Stimulated activated CD8-positive, alpha-beta memory T cell treated with anti-CD3 and anti-CD28 coated beads, Interleukin-4, amount 100 ng/mL, for 24 hours (primary cell): ENCODE data around the gene ZNF407.

Experiments
- DNase-seq: peaks from one replicate; pipeline ENCODE4 v3.0.0-alpha.2; 2020; ENCODE audit warnings: low read depth

ZNF407 gene

DNA sequence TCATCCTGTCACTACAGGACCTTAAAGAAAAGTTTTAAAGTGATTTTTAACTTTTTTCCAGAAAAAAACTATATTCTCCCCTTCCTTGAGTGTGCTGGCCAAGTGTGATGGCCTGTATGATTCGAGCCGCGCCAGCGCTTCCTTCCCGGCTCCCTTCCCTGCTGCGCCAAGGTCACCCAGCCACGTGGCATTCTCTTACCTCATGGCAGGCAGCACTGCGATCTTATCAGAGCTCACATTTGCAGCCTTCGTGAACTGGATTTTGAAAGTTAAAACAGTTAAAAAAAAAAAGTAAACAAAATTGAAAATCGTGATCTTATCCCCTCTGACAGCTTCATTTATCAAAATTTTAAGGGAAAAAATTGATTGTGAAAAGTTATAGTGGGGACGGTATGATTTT lies 331.4 kb downstream of the ZNF407 start:
- no peak for DNase-seq

DNA sequence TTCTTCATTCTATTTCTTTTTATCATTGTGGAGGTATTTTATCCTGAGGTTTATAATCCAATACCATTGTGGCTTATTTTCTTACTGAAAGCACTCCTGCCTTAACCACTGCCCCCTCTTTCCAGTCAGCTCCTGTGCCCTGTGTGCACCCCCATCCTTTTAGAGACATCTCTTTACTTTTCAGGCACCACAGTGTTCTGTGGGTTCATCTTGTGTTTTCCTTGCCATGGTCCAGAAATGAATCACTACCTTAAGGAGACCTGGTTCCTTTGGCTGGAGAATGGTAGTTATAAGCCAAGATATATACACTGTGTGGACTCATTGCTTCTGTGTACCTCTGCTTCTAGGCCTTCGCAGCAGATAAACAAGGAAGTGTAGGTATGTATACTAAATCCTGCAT lies 332.9 kb downstream of the ZNF407 start:
- no peak for DNase-seq

DNA sequence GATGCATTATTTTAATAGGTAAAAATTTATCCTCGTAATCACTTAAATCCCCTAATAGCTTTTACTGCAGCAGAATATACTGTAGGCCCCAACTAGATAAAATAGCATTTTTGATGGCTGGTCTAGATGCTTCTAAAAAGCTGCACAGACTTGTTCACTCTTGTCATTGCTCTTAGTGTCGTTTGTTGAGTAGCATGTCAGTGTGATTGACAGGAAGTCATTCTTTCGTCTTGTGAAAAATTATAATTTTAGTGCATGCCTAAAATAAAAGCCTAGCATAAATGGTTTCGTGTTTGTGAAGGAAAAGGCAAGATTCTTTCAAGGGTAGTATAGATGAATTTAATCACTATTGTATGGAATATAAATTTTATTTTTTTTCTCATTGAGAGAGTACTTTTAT lies 336.3 kb downstream of the ZNF407 start:
- no peak for DNase-seq

DNA sequence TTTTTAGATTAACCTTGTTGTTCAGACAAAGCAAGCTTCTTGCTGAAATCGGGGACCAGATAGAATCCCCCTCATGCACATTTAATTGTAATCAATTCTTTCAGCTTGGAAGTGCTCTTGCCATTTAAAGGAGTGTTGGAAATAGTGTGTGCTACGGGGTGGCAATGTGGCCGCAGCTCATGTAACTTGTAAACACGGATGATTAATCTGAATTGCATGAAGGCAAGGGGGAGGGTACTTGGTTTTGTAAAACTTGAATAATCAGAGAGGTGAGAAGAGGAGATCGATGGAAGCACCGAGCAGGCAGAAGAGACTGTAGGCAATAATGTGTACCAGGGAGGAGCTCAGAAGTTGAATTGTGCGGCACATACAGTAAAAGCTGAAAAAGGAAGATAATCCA lies 337.8 kb downstream of the ZNF407 start:
- DNase-seq = no peak

DNA sequence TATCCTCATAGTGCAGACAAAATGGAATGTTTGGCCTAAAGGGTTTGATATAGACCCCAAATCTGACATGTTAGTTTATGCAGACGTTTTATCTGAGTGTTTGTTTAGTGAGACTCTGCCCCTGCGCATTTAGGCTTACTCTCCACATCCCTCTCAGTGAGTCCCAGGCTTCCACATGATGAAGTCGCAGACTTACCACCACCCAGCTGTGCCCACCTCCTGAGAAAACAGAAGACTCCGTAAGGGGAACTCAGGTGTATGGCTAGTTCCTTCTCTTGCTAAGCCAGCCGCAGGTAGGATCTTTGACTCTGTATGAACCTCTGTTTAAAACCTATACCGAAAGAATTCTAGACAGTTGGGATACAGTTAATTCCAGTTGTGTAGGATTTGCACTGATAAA lies 338.7 kb downstream of the ZNF407 start:
- DNase-seq = no peak

DNA sequence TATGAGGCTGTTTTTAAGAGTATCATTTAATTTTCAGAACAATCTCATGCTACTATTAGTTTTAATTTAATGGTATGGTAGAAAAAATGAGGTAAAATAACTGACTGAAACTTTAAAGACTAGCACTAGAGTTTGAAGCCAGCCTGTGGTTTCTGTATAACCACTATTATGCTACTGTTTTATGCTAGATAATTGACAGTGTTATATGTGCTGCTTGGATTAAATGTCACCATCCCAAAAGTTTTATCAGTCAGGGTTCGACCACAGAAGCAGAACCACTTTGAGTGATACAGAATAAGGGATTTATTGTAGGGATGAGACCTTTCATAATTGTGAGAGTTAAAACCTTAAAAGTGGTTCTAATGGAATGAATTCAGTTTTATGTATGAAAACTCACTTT lies 339.6 kb downstream of the ZNF407 start:
- no peak for DNase-seq

DNA sequence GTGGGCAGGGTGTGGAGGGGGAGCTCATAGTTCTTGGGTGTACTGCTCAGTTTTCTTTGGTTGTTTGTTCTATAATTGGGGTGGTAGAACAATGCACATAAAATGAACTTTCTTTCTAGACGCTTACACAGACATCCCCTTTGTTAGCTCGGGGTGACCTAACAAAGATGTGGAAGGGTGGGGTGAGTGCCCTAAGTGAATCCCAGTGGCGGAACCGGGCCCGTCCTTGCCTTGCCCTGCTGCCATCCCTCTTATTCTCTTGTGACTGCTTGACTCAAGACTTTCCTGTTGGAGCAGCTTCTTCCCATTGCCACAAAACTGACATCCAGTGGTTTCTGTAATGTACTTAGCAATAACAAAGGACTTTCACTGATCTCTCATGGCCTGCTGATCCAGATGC lies 343.2 kb downstream of the ZNF407 start:
- DNase-seq = no peak

DNA sequence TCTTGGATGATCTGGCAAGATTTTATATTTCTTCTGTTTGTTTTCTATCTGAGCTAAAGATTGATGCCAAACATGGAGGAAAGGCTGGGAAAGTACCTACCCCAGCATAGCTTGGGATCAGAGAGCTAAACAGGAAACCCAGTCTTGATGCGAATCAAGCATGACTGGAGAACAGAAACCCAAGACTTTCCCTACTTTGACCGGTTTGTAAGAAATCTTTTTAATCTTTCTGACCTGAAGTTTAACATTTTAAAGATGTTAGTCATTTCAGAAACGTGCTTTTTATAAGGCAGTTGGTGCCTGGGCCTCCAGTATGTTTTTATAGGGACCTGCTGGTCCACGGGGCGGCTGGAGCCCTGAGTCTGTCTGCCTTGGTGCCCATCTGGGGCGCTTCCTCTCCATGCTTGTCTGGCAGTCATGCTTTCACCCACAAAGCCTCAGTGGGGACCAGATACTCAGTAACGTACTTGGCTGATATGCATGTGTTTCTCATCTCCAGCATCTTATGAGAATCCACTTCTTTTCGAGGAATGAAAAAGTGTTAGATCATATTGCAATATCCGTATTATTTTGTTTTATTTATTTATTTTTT lies 344.7 kb downstream of the ZNF407 start:
- no peak for DNase-seq

DNA sequence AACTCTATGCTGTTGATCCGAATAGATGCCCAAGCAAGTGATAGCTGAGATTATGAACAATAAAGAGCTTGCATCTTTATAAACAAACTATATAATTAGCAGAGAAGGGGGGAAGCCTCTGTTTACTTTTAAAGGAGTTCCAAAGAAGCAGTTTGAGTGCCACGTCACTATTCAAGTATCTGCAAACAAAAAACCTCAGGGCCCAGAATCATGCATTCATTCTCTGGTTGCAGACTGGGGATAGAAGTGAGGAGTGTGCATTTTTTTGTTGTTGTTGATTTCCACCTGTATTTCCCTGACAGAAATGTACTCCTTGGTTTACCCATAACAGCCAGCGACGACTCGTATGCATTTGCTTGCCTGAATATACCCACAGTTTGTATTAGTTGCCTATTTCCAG lies 347.0 kb downstream of the ZNF407 start:
- DNase-seq = no peak

DNA sequence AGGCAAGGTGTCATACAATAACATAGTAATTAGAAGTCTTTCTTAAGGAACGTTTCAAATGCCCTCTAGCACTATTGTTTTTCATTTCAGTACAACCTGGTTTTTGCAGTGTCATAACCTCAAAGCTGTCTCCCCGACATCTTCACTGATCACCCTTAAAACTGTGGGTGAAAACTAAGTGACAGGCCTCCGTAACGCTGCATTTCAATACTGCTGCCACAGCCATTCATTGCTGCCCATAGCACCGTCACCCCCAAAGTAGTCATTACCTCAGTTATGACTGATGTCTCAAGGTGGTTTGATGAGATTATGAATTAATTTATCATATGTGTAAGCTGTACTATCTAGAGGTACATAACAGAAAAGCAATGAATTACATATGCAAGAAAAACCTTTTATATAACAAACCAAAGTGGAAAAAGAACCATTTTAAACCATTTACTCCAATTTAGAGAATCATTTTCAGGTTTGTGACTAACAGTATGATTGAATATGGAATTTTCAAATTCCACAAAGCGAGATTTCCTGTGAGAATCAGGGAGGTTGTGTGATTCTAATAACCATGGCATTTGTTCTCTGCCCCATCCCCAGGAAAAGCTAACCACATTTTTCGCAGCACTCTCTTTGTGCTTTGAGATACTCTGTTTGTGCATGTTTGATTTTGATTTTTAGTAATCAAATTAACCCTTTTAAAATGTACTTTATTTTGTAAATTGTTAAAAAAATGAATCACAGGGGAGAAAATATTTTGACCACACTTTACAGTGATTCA lies 348.3 kb downstream of the ZNF407 start:
- DNase-seq = no peak

DNA sequence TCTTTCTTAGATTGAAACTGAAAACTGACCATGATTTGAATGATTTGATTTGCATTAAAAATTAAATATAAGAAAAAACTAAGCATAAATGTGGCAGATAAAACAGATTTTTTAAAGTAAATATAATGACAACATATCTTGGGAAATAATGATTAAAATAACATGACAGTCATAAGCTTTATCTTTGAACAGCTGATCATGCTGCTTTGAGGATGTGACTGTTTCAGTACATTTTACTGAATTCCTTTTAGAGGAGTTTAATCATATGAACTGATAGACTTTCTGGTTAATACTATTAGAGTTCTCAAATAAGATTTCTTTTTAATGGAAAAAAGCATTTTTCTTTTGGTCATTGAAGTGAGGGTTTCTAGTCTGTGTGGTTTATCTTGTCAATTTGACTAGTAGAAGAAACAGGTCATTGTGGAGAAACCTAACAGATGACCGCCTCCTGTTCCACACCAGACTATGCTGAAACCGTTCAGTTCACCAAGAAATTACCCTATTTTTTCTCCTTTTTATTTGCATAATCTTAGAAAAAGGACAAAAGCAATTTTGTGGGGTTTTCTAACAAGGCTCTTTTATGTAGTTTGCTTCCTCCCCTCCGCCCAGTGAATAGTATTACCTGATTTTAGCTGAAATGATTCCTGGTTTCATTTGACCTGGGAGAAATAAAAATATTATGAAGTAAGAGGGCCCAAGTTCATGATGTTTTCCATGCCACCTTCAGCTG lies 349.1 kb downstream of the ZNF407 start:
- no peak for DNase-seq

DNA sequence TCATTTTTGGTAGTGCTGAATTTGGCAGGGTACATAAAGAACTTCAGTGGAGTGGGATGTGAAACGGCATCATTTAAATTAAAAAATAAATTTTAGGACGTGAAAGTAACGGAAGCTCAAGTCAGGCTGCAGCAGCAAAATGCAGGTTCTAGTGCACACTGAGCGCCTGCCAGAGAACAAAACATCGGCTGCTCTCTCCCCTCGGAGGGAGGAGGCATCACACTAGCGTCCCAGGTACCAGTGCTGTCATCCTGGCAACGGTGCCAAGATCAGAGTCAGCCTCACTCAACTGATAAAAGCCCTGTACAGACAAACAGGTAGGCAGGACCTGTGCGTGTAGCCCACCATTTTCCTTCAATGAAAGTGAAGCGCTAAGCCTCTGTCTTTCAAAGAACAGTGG lies 349.7 kb downstream of the ZNF407 start:
- DNase-seq = no peak

DNA sequence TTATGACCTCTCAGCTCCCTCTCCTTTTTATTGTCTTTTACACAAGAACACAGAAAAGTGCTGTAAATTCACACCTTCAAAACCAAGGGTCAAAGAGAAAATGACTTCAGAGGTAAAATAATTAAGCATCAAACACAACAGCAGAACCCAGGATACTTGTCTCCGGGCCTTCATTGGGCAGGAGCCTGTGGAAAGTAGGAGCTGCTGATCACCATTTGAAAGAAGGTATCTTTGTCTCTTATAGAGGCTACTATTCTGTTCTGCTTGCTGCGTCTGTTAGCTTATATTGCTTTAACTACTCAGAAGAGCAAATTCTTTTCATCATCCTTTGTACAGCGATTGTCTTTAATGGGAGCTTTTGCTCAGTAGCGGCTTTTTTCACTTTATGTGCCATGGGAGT lies 350.2 kb downstream of the ZNF407 start:
- DNase-seq = no peak

DNA sequence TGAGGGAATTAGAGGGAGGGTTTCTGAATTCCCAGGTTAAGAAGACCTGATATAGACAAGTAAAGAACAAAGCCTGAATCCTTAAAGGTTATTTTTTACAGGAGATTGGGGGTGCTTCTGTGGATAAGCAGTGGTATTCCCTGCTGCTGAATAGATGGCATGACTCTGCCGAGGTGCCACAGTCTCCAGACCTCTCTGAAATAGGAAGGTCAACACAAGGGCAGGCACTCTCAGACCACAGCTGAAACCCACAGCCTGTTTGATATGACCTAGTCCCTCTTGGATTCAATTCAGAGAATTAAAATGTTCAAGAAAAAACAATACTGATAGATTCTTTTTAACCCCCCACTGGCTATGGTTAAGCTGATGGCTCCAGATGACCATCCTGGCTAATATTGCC lies 351.9 kb downstream of the ZNF407 start:
- DNase-seq = no peak

DNA sequence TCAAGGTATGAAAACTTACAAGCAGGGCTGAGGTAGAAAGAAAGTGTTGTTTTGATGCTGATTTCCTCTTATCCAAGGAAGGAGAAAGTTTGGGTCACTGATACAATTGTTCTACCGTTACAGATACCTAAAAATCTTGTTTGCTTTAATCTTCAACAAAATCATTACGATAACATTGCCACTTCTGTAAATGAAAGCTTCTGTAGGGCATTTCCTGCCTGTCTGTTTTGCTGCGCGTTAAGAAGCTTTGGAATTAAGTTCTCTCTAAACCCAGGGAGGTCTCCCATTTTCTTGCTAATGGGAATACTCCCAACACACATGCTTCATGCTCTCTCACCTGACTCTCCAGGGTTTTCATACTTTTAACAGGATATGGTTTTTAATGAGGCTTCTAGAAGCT lies 352.8 kb downstream of the ZNF407 start:
- no peak for DNase-seq

DNA sequence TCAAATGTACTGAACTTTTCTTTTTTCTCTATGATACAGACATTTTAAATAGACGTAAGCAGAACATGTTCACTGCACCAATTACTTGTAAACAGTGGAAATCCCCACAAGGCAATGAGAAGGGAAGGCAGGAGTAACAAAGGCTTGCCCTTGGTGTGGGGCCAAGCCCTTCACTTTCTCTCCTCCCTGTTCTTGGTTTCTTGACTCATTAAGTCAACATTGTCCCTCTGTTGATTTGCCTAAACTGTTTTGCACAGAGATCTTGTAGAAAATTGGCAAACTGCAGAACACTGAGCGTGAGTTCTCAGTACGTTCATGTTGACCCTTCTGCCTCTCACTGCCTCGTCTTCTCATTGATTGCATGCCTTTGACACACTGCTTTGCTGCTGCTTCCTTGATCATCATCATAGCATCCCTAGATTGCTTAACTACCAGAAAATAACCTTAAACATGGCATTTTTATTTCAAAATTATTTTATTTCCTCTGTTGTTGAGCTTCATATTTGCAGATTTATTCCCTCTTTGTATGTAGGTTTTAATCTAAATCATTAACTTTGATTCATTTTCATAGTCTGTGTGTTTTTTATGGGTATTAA lies 353.6 kb downstream of the ZNF407 start:
- DNase-seq = no peak

DNA sequence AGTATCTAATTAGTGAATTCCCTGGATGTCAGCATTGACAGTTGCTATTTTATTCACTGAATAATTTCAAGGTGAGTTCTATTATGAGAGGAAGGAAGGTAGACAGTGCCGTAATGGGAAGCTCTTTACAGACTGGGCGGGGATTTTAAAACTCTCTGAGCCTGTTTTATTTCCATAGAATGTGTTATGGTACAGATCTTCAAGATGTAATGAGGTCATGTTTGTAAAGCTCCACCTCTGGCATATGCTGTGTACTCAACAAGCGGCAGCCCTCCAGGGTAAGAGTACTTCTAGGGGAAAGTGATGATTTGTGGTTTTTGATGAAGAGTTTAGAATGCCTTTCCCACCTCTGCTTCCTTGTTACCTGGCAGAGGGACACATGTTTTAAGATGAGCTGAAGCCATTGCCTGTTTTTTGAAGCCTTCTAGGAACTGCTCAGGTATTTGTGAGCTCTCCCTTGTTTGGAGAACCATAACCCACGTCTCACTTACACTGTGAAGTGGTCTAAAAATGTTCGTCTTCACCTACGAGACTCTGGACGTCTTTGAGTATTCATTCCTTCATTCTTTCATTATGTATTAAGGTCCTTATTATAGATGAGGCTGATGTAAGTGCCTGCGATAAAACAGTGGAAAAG lies 360.0 kb downstream of the ZNF407 start:
- no peak for DNase-seq

DNA sequence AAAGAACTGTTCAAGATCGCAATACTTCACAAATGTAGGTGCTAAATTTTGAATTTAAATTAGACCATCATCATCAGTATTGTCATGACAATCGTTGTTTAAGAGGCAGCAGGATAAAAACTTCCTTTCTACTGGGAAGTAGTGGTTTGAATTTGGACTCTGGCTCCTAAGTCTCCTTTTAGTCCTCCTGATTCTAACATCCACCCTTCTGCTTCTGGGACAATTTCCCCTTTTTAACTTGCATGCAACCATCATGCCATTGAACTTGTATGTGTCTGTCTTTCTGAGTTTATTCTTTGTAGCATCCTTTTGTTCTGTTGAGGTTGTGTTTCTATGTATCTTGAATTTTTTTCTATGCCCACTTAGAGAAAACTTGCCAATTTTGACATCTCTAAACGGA lies 361.5 kb downstream of the ZNF407 start:
- no peak for DNase-seq

DNA sequence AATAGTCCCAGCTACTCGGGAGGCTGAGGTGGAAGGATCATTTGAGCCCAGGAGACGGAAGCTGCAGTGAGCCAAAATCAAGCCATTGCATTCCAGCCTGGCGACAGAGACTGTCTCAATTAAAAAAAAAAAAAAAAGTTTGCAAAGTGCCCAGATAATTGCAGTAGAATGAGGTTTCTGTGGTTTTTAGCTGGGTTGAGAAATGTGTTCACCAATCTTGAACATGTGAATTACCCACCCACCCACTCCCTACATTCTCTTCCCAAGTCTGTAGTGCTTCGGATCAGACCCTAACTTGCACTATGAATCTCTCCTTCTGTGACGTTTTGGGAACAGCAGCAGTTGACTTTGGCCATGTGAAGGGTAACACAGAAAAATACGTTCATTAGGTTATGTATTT lies 363.9 kb downstream of the ZNF407 start:
- no peak for DNase-seq

DNA sequence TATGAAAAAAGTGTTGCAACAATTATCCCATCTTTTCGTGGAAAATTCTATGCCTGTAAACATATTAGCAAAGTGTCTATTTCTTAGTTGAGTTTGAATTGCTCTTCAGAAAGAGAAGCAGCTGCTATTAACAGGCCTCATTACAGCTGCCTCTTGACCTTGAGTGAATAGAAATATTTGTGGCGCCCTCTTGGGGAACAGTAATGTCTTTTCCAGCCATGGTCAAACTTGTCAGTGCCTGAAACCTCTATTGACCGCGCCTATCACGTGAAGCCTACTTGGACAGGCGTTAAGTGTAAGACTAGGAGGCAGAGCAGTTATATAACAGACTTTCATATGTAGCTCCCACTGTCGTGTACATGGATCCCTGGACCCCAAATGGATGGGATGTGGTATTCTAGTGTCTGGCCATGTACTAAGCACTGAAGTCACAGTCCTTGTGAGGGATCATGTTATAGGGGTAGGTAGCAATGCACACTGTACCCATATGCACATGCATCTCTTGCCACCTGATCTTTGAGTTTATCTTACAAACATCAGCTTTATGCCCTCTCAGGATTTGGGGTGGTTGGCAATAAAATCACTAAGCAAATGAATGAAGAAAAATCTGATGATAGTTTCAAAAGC lies 366.3 kb downstream of the ZNF407 start:
- no peak for DNase-seq

DNA sequence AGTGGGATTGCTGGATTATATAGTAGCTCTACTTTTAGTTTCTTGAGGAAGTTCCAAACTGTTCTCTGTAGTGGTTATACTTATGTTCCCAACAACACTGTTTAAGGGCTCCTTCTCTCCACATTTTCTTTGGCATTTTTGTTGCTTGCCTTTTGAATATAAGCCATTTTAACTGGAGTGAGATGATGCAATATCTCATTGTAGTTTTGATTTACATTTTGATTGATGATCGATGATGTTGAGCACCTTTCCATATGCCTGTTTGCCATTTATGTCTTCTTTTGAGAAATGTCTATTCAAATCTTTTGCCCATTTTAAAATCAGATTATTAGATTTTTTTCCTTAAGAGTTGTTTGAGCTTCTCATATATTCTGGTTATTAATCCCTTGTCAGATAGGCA lies 368.0 kb downstream of the ZNF407 start:
- no peak for DNase-seq

DNA sequence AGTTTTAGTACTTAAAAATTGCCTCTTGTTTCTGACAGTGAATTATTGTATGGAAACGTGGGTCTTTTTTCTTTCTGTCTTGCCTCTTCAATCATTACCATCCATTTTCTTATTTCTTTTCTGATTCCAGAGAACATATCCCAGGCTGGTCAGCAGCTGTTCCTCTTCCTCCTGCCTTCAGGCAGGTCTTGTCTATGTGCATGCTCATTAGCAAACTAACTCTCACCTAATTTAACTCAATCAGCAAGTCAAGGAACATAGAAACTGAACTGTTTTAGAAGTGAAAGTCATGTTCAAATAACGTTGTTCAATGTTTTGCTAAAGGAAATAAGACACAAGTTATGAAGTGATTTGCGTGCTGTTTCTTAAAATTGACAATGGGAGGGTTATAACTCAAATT lies 369.8 kb downstream of the ZNF407 start:
- no peak for DNase-seq
